Erythroblast (primary cell): ENCODE results near the gene DPEP2.

Experiments
- GATA1 ChIP-seq: IDR thresholded peaks from 2 replicates; pipeline ENCODE4 v1.6.1; 2011; ENCODE audit warnings: low read depth, mild to moderate bottlenecking, control low read depth, low read length, moderate library complexity
- POLR2A ChIP-seq: IDR thresholded peaks from 2 replicates; pipeline ENCODE4 v1.6.1; 2011; ENCODE audit warnings: mild to moderate bottlenecking, low read length

DNA sequence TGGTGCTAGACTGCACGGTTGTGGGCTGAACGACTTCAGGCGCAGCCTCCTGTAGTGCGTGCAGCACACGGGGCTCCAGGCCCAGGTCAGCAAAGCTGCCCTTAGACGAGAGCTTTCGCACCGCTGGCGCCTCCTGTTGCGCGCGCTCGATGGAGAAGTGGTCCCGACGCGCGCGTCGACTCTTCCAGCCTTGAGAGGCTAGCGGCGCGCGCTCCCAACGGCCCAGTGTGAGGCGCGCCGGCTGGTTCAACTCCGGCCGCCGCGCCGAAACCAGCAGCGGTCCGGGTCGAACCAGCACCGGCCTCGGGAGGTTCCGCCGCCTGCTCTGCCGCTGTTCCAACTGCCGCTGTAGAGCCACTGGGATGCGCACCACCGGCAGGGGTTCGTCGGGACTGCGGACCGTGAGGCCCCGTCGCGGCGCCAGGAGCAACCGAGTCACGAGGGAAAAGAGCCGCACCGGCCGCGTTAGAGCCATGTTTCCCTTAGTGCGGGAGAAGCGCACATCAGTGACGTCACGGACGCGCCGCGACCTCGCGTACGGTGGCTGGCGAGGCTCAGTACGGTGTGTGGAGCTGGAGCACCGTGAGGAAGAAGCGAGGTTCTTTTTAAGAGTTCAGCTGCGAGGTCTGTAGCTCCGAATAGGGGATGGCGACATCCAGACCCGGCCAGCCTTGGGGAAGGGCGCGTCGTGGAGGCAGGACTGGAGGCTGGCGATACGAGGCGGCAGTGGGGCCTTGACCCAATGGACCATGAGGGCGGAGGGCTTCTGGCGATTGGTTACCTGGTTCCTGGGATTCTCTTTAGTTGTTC lies 23.6 kb upstream of the DPEP2 start, which contains the start of the genes DDX28 and DUS2:
- peak; percentile 90 for TF ChIP-seq POLR2A
- no peak for TF ChIP-seq GATA1
